Measurements from ENCODE around the gene CEP63.

The CEP63 gene

DNA sequence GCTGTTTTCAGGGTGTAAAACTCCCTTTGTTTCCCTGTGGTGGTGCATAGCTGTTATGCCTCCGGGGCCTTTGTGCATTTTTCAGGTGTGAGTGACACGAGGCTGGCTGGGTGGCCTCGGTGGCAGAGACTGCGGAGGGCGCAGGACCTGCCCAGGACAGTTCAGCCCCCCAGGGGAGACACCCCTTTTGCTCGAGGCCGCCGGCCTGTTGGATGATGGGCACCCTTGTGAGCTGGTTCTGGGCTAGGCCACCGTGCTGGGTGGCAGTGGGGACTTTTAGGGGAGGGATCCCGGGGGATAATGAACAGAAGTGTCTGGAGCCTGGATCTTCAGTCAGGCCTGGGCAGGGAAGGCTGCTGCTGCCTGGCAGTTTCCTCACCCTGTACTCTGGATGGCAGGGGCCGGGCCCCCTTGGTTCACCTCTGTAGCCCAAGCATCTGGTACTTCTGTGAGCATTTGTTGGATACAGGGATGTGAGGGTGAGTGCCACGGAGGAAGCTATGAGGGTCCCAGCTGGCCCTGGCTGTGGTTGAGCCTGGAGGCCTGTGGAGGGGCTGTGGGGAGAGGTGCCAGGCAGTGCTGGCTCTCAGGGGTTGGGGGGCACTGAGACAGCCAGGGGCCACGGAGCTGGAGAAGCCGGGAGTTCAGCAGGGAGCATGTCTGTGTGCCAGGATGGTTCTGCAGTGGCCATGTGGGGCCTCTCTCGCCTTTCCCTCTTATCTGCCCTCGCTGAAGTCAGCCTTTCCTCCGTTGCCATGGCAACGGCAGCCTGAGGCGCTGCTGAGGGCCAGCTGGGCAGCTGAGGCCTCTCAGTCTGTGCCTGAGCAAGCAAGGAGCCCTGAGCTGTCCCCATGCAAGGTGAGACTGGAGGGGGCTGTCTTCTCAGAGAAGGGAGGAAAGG, 115.9 kb downstream of the CEP63 start:
- Mint-ChIP-seq H3K27ac (no peak overlapping the region), H3K9me3 (no peaks in the 10 kb centered on the region), H3K36me3 (no peaks in the 10 kb centered on the region), H3K4me1 (peaks cover 9% of the 10 kb centered on the region), H3K4me3 (no peak overlapping the region)
- DNase-seq (ENCODE audit: low spot score in 2 of 2) (no peak), ATAC-seq (no peak)

DNA sequence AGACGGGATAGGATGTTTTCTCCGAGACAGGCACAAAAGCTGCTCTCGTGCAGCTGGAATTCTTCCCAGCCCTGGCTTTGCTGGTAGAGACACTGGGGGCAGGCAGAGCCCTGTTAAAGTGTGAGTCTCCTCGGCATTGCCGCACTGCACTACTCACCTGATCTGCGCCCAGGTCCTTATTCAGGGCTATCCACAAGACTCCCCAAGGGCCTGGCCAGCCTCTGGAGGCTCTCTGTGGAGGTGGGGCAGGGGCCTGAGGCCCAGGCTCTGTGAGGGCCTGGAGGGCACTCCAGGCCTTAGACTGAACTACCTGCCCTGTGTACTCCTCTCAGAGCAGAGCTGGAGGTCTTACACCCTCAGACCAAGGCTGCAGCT, 116.6 kb downstream of the CEP63 start:
- Mint-ChIP-seq H3K4me3 (no peak overlapping the region), H3K27ac (no peak overlapping the region), H3K4me1 (peaks cover 9% of the 10 kb centered on the region), H3K36me3 (no peaks in the 10 kb centered on the region), H3K9me3 (no peaks in the 10 kb centered on the region)
- no peak for ATAC-seq
- no peak for DNase-seq (ENCODE audit: low spot score in 2 of 2)

DNA sequence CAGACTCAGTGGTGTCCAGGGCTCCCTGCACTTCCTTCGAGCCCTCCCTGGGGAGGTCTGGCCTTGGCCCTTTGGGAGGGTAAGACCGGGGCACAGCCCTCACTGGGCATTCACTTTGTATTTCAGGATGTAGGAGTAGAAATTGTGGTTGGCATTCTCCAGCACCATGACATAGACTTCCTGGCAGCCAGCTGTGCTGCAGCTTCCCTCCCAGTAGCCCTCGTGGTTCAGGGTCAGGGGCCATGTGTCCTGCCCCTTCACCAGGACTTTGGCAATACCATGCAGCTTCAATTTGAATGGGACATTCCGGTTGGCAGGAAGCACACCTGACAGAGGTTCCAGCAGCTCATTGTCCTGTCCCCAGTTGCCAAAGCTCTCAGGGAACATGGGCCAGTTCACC, 117.6 kb downstream of the CEP63 start:
- no peak overlapping the region for H3K27ac Mint-ChIP-seq
- H3K4me3 Mint-ChIP-seq, result no peak overlapping the region
- H3K36me3 Mint-ChIP-seq, result no peaks in the 10 kb centered on the region
- DNase-seq (ENCODE audit: low spot score in 2 of 2) (no peak), ATAC-seq (no peak)
- H3K9me3 Mint-ChIP-seq, result no peaks in the 10 kb centered on the region
- peaks cover 9% of the 10 kb centered on the region for H3K4me1 Mint-ChIP-seq

DNA sequence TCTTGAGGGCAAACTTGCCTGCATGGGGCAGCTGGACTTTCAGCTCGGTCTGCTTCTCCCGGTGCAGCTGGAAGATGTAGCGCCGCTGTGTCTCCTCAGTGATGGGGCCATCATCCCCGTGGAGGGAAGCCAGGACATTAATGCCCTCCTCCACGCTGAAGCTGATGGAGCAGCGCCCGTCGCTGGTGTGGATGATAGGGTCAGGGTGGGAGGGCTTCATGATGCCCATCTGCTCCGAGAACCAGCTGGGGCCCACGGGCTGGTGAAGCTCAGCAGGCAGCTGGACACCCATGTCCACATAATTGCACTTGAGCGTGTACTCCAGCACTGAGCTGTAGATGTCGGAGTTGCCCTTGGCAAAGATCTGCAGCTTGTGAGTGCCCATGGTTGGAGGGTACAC, 118.1 kb downstream of the CEP63 start:
- no peak overlapping the region for H3K27ac Mint-ChIP-seq
- ATAC-seq (no peak), DNase-seq (ENCODE audit: low spot score in 2 of 2) (no peak)
- no peaks in the 10 kb centered on the region for H3K9me3 Mint-ChIP-seq
- H3K4me1 Mint-ChIP-seq, result peaks cover 9% of the 10 kb centered on the region
- no peak overlapping the region for H3K4me3 Mint-ChIP-seq
- H3K36me3 Mint-ChIP-seq, result no peaks in the 10 kb centered on the region

DNA sequence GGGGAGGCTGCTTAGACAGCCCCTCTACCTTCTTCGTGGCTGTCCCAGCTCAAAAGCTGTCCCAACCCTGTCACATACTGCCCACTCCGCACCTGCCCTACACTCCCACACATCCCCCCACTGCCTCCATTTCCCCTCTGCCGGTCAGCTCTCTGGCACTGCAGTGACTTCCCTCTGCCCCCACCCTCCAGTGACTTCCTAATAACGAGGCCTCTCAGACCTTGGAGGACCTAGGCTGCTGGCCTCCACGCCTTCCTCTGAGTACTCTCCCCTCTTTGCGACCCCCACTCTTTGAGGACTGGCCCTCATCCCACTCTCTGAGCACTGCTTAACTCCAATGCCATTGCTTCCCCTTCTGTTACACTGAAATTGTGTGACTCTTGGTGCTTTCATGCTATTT, 119.7 kb downstream of the CEP63 start:
- Mint-ChIP-seq H3K27ac (no peak overlapping the region), H3K4me1 (peaks cover 6% of the 10 kb centered on the region), H3K36me3 (no peaks in the 10 kb centered on the region), H3K9me3 (no peaks in the 10 kb centered on the region), H3K4me3 (no peak overlapping the region)
- DNase-seq (ENCODE audit: low spot score in 2 of 2) (no peak), ATAC-seq (no peak)

DNA sequence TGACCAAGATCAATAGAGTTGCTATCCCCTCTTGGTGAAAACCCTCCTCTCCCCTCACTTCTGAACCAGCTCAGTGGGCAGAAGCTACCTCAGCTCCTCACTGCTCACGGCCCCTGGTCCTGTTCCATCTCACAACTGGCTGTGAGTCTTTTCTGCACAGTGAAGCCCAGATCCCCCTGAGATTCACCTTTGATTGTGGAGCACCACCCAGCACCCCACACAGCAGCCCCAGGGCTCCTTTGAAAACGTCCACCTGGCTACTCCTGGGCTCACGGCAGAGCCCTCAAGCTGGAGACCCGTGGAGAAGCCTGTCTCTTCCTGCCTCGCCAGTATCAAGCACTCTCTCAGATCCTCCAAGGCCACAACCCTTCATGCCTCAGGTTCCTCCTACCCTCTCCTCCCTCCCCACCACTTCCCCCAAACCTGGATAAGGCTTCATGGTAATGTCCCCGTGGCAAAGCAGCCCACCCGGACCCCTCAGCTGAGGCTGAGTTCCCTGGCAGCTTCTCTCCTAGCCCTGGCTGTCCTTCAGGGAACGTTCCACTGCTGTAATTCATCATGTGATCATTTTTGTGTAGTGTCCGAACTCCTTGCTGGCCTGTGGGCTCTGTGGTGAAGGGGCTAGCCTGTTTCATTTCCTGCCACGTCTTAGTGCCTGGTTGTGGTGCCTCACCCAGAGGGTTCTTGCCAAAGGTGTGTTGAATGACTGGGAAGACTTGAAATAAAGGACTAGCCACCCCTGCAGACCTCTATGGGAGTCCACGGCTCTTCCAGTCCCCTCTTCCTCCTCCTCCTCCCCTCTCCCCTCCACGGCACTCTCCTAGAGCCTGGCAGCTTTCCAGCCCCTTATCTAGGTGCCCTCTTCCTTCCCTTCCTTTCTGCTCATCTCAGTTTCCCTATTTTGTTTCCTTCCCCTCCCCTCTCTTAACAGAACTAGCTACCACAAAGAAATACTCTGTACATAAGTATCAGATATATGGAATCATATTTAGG, 120.5 kb downstream of the CEP63 start:
- no peak for ATAC-seq
- Mint-ChIP-seq H3K36me3 (no peaks in the 10 kb centered on the region), H3K4me3 (no peak overlapping the region), H3K27ac (no peak overlapping the region), H3K4me1 (no peaks in the 10 kb centered on the region), H3K9me3 (no peaks in the 10 kb centered on the region)
- DNase-seq (ENCODE audit: low spot score in 2 of 2), result no peak

DNA sequence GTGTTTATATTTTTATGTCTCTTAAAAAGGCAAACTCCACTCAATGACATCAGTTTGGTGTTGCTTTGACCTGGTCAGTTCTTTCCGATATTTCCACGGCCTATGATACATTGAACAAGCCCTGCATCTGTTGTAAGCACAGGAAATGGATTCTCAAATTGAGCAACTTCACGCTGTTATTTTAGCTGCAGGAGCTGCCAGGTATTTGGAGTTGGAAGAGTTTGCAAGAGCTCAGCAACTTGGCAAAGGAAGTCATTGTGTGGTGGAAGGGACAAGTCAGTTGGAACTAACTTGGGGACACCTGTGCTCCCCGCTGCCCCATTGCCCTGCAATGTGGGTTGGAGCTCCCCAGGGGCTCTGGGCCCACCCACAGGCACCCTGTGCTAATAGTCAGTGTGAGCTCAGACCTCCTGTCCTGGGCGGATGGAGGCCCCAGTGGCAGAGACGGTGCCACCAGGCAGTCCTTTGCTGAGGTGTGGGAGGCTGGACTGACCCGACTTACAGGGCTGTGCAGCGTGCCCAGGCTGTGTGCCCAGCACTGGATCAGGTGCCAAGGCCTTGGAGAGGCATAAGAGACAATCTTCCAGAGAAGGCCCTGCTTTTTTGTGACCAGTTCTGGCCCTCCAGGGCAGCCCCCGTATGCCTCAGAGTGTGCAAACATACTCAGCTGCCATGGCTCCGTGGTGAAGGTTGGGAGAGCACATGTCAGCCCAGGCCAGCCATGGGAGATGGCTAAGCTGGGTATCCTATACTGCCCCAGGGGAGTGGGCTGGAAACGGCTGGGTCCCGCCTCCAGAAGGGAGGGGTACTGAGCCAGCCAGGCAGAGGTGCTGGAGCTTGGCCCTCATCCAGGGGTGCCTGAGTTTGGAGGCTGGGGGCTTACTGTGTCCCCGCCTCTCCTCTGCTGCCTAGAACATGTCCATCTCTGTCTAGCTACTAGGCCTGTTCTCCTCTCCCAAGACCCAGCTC, 121.5 kb downstream of the CEP63 start:
- Mint-ChIP-seq H3K4me1 (no peaks in the 10 kb centered on the region), H3K4me3 (no peak overlapping the region)

DNA sequence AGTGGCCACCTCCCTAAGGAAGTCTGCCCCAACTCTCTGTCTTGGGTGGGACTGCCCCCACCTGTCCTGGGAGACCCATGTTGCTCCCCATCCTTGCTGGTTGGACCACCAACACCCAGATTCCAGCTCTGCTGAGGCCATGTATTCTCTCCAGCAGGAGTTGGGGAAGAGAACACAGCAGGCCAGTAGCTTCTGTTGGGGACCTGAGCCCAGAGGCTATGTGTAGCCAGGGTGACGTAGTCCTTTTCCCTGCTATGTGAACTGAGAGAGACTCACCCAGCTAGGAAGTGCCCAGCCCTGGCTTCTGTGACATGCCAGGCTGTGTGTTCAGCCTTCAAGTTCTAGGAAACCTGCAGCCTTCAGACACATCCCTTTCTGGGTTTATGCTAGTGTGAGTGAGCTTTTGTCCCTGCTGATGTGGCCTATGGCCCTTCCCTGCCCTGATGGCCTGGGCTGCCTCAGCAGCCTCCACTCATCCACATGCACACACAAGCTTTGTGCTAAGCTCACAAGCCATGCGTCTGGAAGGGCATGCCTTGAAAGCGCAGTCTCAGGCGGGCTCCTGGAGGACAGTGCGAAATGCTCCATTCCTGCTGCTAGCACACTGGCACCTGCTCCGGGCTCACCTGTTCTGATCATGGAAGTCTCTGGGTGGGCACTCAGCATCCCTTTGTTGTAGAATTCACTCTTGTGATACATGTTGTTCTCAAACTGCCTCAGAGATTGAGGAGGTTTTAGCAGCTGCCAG, 122.3 kb downstream of the CEP63 start:
- no peaks in the 10 kb centered on the region for H3K9me3 Mint-ChIP-seq
- DNase-seq (ENCODE audit: low spot score in 2 of 2) (no peak), ATAC-seq (no peak)
- H3K4me3 Mint-ChIP-seq, result no peak overlapping the region
- H3K27ac Mint-ChIP-seq, result no peak overlapping the region
- H3K36me3 Mint-ChIP-seq, result no peaks in the 10 kb centered on the region
- no peaks in the 10 kb centered on the region for H3K4me1 Mint-ChIP-seq

More for the DNA sequence above, 121.5 kb downstream of the CEP63 start:
- H3K9me3 Mint-ChIP-seq, result no peaks in the 10 kb centered on the region
- H3K36me3 Mint-ChIP-seq, result no peaks in the 10 kb centered on the region
- no peak overlapping the region for H3K27ac Mint-ChIP-seq
- DNase-seq (ENCODE audit: low spot score in 2 of 2) (no peak), ATAC-seq (no peak)

DNA sequence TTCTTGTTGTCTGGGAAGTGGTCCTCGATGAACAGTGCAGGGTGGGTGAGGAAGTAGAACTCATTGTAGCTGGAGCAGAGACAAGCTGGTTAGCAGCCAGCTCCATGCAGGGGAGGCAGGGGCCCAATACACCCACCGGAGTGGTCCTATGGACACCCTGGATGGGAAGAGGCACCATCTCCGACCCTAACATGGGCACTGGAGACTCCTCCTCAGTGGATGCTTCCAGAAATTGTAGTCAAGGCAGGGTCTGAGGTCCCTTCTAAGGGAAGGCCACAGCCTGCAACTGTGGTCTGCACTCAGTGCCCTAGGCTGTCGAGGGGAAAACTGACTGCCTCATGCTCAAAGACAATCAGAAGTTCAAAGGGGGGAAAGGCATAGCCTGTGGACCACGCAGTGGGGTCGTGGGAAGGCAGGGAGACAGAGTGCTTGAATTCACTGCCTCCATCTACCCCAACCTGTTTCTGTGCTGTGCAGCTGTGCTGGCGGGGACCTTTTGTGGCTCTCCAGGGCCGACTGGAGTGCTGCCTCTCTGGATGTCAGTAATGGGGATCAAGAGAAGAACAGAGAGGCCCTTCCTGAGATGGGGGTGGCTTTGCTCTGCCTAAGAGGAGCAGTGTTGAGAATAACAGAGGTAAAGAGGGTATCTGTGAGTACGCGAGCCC, 123.0 kb downstream of the CEP63 start:
- no peak overlapping the region for H3K27ac Mint-ChIP-seq
- no peak for ATAC-seq
- no peaks in the 10 kb centered on the region for H3K9me3 Mint-ChIP-seq
- H3K4me1 Mint-ChIP-seq, result no peaks in the 10 kb centered on the region
- H3K36me3 Mint-ChIP-seq, result no peaks in the 10 kb centered on the region
- no peak overlapping the region for H3K4me3 Mint-ChIP-seq
- DNase-seq (ENCODE audit: low spot score in 2 of 2), result peak in 1 of 2 donors; percentile 36

DNA sequence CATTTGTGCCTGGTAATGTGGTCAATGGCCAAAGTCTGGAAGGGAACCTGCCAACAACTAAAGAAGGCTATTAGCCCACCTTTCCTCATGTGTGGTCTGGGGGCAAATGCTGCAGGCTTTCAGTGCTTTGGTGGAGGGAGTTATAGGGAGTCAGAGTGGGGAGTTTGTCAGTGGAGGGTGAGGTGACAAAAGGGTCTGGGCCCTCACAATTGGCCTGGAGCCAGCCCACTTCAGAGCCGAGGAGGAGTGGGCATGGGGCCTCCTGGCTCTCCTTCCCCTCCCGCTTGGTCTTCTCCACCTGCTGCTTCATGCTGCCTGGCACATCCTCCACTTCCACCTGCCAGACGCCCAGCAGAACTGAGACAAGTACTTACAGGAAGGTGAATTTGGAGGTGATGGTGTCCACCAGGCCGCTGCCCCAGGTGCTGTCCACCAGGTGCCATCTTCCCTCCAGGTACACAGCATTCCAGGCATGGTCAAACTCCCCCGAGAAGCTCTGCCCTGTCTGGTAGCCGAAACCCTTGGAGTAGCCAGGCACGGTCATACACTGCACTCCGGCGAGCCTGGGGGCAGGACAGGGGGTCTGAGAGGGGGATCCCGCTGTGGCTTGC, 124.1 kb downstream of the CEP63 start:
- Mint-ChIP-seq H3K36me3 (no peaks in the 10 kb centered on the region), H3K27ac (no peak overlapping the region), H3K9me3 (no peaks in the 10 kb centered on the region), H3K4me3 (no peak overlapping the region), H3K4me1 (no peaks in the 10 kb centered on the region)
- DNase-seq (ENCODE audit: low spot score in 2 of 2) (peak in 1 of 2 donors; percentile 41), ATAC-seq (no peak)

DNA sequence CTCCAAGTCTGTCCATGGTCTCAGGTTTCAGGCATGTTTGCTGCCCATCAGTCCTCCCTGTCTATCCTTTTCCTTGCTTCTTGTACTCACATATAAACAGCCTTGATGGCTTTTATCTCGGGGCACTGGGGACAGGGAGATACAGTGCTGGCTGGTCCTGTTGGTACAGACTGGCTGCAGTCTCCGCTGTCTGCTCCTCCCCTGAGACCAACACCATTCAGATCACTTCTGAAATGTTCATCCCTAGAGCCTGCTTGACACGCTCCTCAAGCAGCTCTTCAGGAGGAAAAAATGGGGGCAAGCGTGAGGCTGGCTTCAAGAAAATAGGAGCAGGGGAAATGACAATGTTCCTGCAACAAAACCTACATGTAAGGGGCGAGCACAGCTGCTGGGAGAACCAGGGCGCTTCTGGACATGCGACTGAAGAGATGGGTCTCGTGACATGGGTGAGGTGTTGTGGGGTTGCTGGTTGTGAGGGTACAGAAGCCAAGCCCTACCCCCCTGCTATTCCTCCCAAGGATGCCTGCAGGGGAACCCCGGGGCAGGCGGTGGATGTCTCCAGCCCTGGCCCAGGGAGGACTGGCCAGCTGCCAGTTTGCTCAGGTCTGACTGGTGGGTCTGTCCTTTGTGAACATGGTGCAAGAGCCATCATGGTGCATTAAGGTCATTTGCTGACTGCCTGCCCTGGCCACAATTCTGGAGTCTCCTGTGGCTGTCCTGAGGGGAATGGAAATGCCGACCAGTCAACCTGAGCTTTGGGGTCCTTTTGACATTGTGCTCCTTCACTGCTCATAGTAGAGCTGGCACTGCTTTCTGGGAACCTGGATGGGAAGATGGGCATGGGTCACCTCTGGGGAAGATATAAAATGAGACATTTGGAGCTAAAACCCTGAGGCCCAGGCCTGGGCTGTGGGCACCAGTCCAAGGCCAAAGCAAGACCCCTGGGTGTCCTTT, 124.9 kb downstream of the CEP63 start:
- Mint-ChIP-seq H3K4me1 (no peaks in the 10 kb centered on the region), H3K36me3 (no peaks in the 10 kb centered on the region), H3K4me3 (no peak overlapping the region), H3K27ac (no peak overlapping the region), H3K9me3 (no peaks in the 10 kb centered on the region)
- DNase-seq (ENCODE audit: low spot score in 2 of 2), result peak in 1 of 2 donors; percentile 25
- no peak for ATAC-seq

DNA sequence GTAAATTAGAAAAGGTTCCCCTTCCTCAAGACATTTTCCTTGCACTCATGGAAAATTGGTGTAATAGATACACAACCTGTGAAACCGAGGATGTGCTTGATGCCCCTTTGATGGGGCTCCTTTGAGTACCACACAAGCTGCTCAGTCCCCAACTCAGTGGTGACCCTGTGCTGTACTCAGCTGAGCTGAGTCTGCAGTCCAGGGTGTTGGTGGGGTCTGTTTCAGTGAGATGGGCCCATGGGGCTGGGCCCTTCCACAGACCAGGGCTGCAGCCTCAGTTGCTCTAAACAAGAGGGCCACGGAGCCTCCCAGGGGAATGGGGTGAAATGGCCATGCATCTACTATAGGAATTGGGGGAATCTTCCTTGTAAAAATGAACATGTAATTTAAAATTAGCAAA, 125.7 kb downstream of the CEP63 start:
- Mint-ChIP-seq H3K9me3 (no peaks in the 10 kb centered on the region), H3K27ac (no peak overlapping the region), H3K4me3 (no peak overlapping the region), H3K4me1 (no peaks in the 10 kb centered on the region), H3K36me3 (no peaks in the 10 kb centered on the region)
- DNase-seq (ENCODE audit: low spot score in 2 of 2) (peak in 1 of 2 donors; percentile 30), ATAC-seq (no peak)
